Common myeloid progenitor, CD34-positive (primary cell): ENCODE data around the gene EI24.
"Not testable (repeated sequence)": the region's sequence is repeated elsewhere in the genome, so short reads cannot be mapped to it uniquely, and the experiment has no call there.

ENCODE experiments used
- CTCF ChIA-PET: fragments of 350-600 bp; sonication (Branson Sonifier 250); formaldehyde crosslinking; loops from one replicate; lab custom pipeline; 2021; ENCODE audit warnings: antibody characterized with exemption; lab: Charles Lee
- POLR2A ChIA-PET: fragments of 350-600 bp; sonication (Branson Sonifier 250); formaldehyde crosslinking; loops from one replicate; lab custom pipeline; 2021; ENCODE audit warnings: antibody characterized with exemption; lab: Charles Lee
- DNase-seq, 3 donors: peaks; one replicate each; pipeline versions ENCODE4 v3.0.0 to v3.0.0-alpha.2; 2013
- H3K27ac ChIP-seq, 2 experiments: 1 replicate in 1 of 2; 2 replicates in 1 of 2; pipeline ENCODE4 v1.7.0; 2013; ENCODE audit warnings: inconsistent platforms in 2 of 2, low read length in 2 of 2, mild to moderate bottlenecking in 2 of 2, low read depth in 1 of 2, moderate library complexity in 1 of 2; ENCODE audit not compliant: severe bottlenecking in 2 of 2, insufficient read depth in 1 of 2, poor library complexity in 1 of 2
- H3K27me3 ChIP-seq, 5 experiments: replicated peaks in 2 of 5; 1 replicate in 3 of 5; 2 replicates in 2 of 5; pipeline versions ENCODE4 v1.6.1 to v1.7.0; 2013; ENCODE audit warnings: low read length in 4 of 5, mild to moderate bottlenecking in 2 of 5, moderate library complexity in 2 of 5, inconsistent platforms in 1 of 5; ENCODE audit not compliant: insufficient read depth in 5 of 5, control insufficient read depth in 4 of 5
- H3K36me3 ChIP-seq, 4 experiments: 1 replicate in 2 of 4; 2 replicates in 2 of 4; pipeline versions ENCODE4 v1.6.1 to v1.7.0; 2013; ENCODE audit warnings: low read length in 3 of 4, control low read depth in 1 of 4, mild to moderate bottlenecking in 1 of 4; ENCODE audit not compliant: control insufficient read depth in 4 of 4, insufficient read depth in 4 of 4
- H3K4me1 ChIP-seq, 4 experiments: 1 replicate in 3 of 4; 2 replicates in 1 of 4; pipeline versions ENCODE4 v1.6.1 to v1.7.1; 2013; ENCODE audit warnings: low read length in 3 of 4, mild to moderate bottlenecking in 3 of 4, control low read depth in 1 of 4, inconsistent platforms in 1 of 4, moderate library complexity in 1 of 4; ENCODE audit not compliant: control insufficient read depth in 4 of 4, insufficient read depth in 4 of 4; ENCODE audit errors: control extremely low read depth in 1 of 4
- H3K4me3 ChIP-seq, 7 experiments: 1 replicate in 4 of 7; 2 replicates in 3 of 7; pipeline versions ENCODE4 v1.5.1 to v1.7.0; 2013; ENCODE audit warnings: mild to moderate bottlenecking in 7 of 7, low read length in 6 of 7, moderate library complexity in 6 of 7, inconsistent platforms in 2 of 7, low read depth in 2 of 7, control low read depth in 1 of 7; ENCODE audit not compliant: insufficient read depth in 4 of 7, control insufficient read depth in 1 of 7; ENCODE audit errors: extremely low read depth in 1 of 7
- H3K9me3 ChIP-seq, 5 experiments: 1 replicate in 4 of 5; 2 replicates in 1 of 5; pipeline versions ENCODE4 v1.6.1 to v1.7.1; 2013; ENCODE audit warnings: low read length in 4 of 5, mild to moderate bottlenecking in 2 of 5, inconsistent platforms in 1 of 5, low read depth in 1 of 5, moderate library complexity in 1 of 5; ENCODE audit not compliant: control insufficient read depth in 4 of 5, insufficient read depth in 2 of 5; ENCODE audit errors: control extremely low read depth in 1 of 5
- WGBS: methylation state at CpG from one replicate; pipeline ENCODE4 v1.1.5; 2013; ENCODE audit not compliant: insufficient coverage; 5-methylcytosine and 5-hydroxymethylcytosine counted together

Gene EI24

GRCh38 chr11:125577181-125577580, 7.9 kb downstream of the EI24 start:
- CTCF ChIA-PET, H3K4me1 ChIP-seq, H3K27me3 ChIP-seq, H3K27ac ChIP-seq, DNase-seq, POLR2A ChIA-PET, H3K9me3 ChIP-seq, H3K4me3 ChIP-seq: not testable (repeated sequence)
- WGBS: 92% methylated on average over 9 of the region's 14 CpGs
- peaks cover 23 to 79% (median 50%) of the 10 kb centered on the region in 4 experiments for H3K36me3 ChIP-seq

DNA sequence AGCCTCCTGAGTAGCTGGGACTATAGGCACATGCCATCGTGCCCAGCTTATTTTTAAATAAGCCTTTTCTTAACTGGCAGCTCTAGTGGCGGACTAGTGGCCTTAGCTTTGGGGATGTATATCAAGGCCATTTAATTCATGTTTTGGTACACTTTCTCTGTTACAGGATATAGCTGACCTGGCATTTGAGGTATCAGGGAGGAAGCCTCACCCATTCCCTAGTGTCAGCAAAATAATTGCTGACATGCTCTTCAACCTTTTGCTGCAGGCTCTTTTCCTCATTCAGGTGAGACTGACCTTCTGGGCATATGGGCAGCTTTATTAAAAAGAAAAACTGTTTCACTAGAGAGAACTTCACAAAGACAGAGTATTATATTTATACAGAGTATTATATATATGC, 9.5 kb downstream of the EI24 start:
- CTCF ChIA-PET: interaction anchor here (1.4 kb wide), 1 partner anchor 14 kb away, joined by 4 read pairs; the partner anchor contains the start of gene STT3A
- DNase-seq: no peak
- 100% methylated on average over 2 of the region's 2 CpGs for WGBS
- Histone ChIP-seq H3K27me3 (no peaks in the 10 kb centered on the region), H3K9me3 (no peaks in the 10 kb centered on the region), H3K4me3 (no peak overlapping the region), H3K4me1 (no peaks in the 10 kb centered on the region), H3K36me3 (peaks cover 23 to 84% (median 56%) of the 10 kb centered on the region in 4 experiments), H3K27ac (no peak overlapping the region)
- POLR2A ChIA-PET: no interaction called here

DNA sequence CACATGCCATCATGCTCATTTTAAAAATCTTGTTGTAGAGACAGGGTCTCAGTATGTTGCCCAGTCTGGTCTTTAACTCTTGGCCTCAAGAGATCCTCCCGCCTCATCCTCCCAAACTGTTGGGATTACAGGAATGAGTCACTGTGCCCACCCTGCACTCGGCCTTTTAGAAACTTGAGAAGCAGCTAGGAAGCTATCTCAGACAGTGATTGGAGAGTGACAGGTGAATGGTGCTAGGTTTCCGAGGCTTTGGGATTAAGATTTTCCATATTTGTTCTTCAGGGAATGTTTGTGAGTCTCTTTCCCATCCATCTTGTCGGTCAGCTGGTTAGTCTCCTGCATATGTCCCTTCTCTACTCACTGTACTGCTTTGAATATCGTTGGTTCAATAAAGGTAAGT, 10.5 kb downstream of the EI24 start:
- CTCF ChIA-PET: interaction anchor here (1.4 kb wide), 2 partner anchors 10 to 13 kb away, joined by 4 to 5 read pairs; partner anchors contain the start of genes EI24 and STT3A
- Histone ChIP-seq H3K4me1 (no peaks in the 10 kb centered on the region), H3K27me3 (no peaks in the 10 kb centered on the region), H3K4me3 (no peak overlapping the region), H3K9me3 (no peaks in the 10 kb centered on the region), H3K36me3 (peaks cover 23 to 79% (median 56%) of the 10 kb centered on the region in 4 experiments), H3K27ac (no peak overlapping the region)
- POLR2A ChIA-PET: no interaction called here
- no peak for DNase-seq
- WGBS: 98% methylated on average over 5 of the region's 5 CpGs

GRCh38 chr11:125583496-125583895, 14.2 kb downstream of the EI24 start:
- POLR2A ChIA-PET: no interaction called here
- H3K9me3 ChIP-seq: no peaks in the 10 kb centered on the region
- DNase-seq: no peak
- no peaks in the 10 kb centered on the region for H3K27me3 ChIP-seq
- 97% methylated on average over 9 of the region's 11 CpGs for whole genome bisulfite sequencing
- CTCF ChIA-PET: no interaction called here
- H3K4me1 ChIP-seq: no peaks in the 10 kb centered on the region
- H3K4me3 ChIP-seq: no peak overlapping the region
- H3K27ac ChIP-seq: no peak overlapping the region
- peaks cover 8 to 53% (median 34%) of the 10 kb centered on the region in 4 experiments for H3K36me3 ChIP-seq

- Histone ChIP-seq H3K27me3 (no peaks in the 10 kb centered on the region), H3K4me3 (no peak overlapping the region), H3K27ac (no peak overlapping the region), H3K4me1 (no peaks in the 10 kb centered on the region), H3K36me3 (peaks cover 0 to 38% (median 19%) of the 10 kb centered on the region in 4 experiments), H3K9me3 (no peaks in the 10 kb centered on the region)
- ChIA-PET POLR2A (interaction anchor here (0.6 kb wide), 1 partner anchor 318 kb away, joined by 3 read pairs; no protein-coding TSS in a partner anchor), CTCF (interaction anchor here (0.6 kb wide), 1 partner anchor 8 kb away, joined by 3 read pairs; no protein-coding TSS in a partner anchor)
- no peak for DNase-seq
- no CpG with 5 or more reads among the region's 1 CpG for WGBS
Observed at GRCh38 chr11:125585487-125585886, 16.2 kb downstream of the EI24 start.

- no peak for DNase-seq
- no peak overlapping the region for H3K4me3 ChIP-seq
- peaks cover 0 to 30% (median 14%) of the 10 kb centered on the region in 4 experiments for H3K36me3 ChIP-seq
- no peaks in the 10 kb centered on the region for H3K9me3 ChIP-seq
- ChIA-PET POLR2A (no interaction called here), CTCF (no interaction called here)
- H3K4me1 ChIP-seq: peaks cover 0 to 4% (median 3%) of the 10 kb centered on the region in 4 experiments
- no peak overlapping the region for H3K27ac ChIP-seq
- whole genome bisulfite sequencing: no CpG with 5 or more reads among the region's 3 CpGs
- H3K27me3 ChIP-seq: no peaks in the 10 kb centered on the region
Observed at GRCh38 chr11:125586623-125587022, 17.3 kb downstream of the EI24 start.

GRCh38 chr11:125587480-125587879, 18.2 kb downstream of the EI24 start:
- Histone ChIP-seq H3K4me1 (peaks cover 0 to 10% (median 5%) of the 10 kb centered on the region in 4 experiments), H3K36me3 (peaks cover 0 to 23% (median 11%) of the 10 kb centered on the region in 4 experiments), H3K9me3 (no peaks in the 10 kb centered on the region), H3K4me3 (no peak overlapping the region), H3K27me3 (no peaks in the 10 kb centered on the region), H3K27ac (no peak overlapping the region)
- WGBS: 92% methylated on average over 1 of the region's 1 CpG
- ChIA-PET CTCF (interaction anchor here (1.3 kb wide), 1 partner anchor 12 kb away, joined by 5 read pairs; no protein-coding TSS in a partner anchor), POLR2A (interaction anchor here (1.1 kb wide), 1 partner anchor 18 kb away, joined by 3 read pairs; the partner anchor contains the start of gene EI24)
- DNase-seq: no peak
